ENCODE results near the gene LARGE2. TPM values are rescaled to one million over a fixed set of nuclear protein-coding genes. Genes with fewer than 3 reads are reported as not detected.

LARGE2 gene
- total and polyA plus RNA-seq, 2 of the 13 experiments (the other 11 are each of a cell fraction or from before 2014, with no cell fraction given), result 8.5 to 21.6 TPM

DNA sequence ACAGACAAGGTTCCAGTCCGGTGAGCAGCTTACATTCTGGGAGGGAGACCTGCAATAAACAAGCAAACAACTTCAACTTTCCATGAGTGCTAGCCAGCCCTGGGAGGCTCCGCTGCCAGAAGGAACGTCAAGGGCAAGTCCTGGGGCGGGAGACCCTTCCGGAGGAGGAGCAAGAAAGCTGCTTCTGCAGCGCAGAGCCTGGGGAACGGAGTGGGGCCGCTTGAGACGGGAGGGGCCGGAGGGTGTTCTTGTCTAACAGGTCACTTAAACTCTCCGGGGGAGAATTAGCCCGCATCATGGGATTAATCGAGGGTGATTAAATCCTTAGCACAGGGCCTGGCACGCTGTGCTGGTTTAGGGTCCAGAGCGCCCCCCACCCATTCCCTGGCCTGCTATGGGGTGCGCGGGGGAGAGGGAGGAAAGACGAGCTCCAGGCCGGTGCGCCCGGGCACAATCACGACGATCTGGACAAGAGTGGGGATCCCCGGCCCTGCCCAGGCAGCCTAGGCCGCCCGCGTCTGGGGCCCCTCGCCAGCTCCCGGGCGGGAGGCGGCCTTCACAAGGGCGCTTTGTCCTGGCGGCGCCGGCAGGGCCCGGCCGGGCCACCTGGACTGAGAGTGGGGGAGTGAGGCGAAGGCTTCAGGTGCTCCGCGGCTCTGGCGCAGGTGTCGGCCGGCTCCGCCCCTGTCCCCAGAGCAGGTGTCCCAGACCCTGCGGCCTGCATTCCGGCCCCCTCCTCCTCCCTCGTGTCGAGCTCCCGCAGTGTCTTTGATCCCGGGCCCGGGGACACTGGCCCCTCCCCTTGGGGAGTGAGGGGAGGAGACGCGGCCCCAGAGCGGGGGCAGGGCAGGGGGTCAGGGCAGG lies 663 bp upstream of the LARGE2 start (continued):
- TF ChIP-seq ZNF101 (CRISPR knock-in tag; IDR thresholded peaks at IDR 0.05; ENCODE audit: borderline replicate concordance, low read depth) (no peak), IRF2 (CRISPR knock-in tag; IDR thresholded peaks at IDR 0.05) (no peak), NR2C2 (CRISPR knock-in tag; IDR thresholded peaks at IDR 0.05; ENCODE audit: borderline replicate concordance) (0 out of 2 replicates have a peak, but pooled peaks have one; percentile 27), ZNF333 (CRISPR knock-in tag; IDR thresholded peaks at IDR 0.05; ENCODE audit: borderline replicate concordance) (no peak), GTF3A (CRISPR knock-in tag; conservative IDR thresholded peaks at IDR 0.05) (0 out of 2 replicates have a peak, but pooled peaks have one; percentile 22), ZNF563 (CRISPR knock-in tag; IDR thresholded peaks at IDR 0.05) (no peak), ZFP36L1 (CRISPR knock-in tag; IDR thresholded peaks at IDR 0.05) (no peak), DPF2 (CRISPR knock-in tag; IDR thresholded peaks at IDR 0.05; ENCODE audit: borderline replicate concordance, low read depth) (no peak), ZMYM4 (CRISPR knock-in tag; IDR thresholded peaks at IDR 0.05) (no peak; the same call in 1 of the 2 replicates), KLF9 (CRISPR knock-in tag; IDR thresholded peaks at IDR 0.05; ENCODE audit: low read depth) (no peak), JARID2 (CRISPR knock-in tag; IDR thresholded peaks at IDR 0.05; ENCODE audit: insufficient replicate concordance) (no peak), NFRKB (IDR thresholded peaks at IDR 0.05) (no peak), HHEX (CRISPR knock-in tag; IDR thresholded peaks at IDR 0.05) (no peak), SP5 (CRISPR knock-in tag; IDR thresholded peaks at IDR 0.05; ENCODE audit: borderline replicate concordance, low read depth) (peak; percentile 69; the same call in 1 of the 2 replicates), WIZ (CRISPR knock-in tag; IDR thresholded peaks at IDR 0.05) (0 out of 2 replicates have a peak, but pooled peaks have one; percentile 23), XRCC5 (optimal IDR thresholded peaks at IDR 0.05; ENCODE audit: low read length) (peak; percentile 40), FOXK1 (CRISPR knock-in tag; IDR thresholded peaks at IDR 0.05; ENCODE audit: borderline replicate concordance, low read depth) (0 out of 2 replicates have a peak, but pooled peaks have one; percentile 28), HOXA7 (CRISPR knock-in tag; IDR thresholded peaks at IDR 0.05) (no peak), MBNL3 (CRISPR knock-in tag; conservative IDR thresholded peaks at IDR 0.05) (no peak), ZNF543 (CRISPR knock-in tag; IDR thresholded peaks at IDR 0.05) (no peak; the same call in 1 of the 2 replicates)
- TF ChIP-seq, protein P1, sequence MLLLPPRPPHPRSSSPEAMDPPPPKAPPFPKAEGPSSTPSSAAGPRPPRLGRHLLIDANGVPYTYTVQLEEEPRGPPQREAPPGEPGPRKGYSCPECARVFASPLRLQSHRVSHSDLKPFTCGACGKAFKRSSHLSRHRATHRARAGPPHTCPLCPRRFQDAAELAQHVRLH (CRISPR knock-in tag; IDR thresholded peaks at IDR 0.05; ENCODE audit: borderline replicate concordance, low read depth), result no peak
- TF ChIP-seq, protein P2, sequence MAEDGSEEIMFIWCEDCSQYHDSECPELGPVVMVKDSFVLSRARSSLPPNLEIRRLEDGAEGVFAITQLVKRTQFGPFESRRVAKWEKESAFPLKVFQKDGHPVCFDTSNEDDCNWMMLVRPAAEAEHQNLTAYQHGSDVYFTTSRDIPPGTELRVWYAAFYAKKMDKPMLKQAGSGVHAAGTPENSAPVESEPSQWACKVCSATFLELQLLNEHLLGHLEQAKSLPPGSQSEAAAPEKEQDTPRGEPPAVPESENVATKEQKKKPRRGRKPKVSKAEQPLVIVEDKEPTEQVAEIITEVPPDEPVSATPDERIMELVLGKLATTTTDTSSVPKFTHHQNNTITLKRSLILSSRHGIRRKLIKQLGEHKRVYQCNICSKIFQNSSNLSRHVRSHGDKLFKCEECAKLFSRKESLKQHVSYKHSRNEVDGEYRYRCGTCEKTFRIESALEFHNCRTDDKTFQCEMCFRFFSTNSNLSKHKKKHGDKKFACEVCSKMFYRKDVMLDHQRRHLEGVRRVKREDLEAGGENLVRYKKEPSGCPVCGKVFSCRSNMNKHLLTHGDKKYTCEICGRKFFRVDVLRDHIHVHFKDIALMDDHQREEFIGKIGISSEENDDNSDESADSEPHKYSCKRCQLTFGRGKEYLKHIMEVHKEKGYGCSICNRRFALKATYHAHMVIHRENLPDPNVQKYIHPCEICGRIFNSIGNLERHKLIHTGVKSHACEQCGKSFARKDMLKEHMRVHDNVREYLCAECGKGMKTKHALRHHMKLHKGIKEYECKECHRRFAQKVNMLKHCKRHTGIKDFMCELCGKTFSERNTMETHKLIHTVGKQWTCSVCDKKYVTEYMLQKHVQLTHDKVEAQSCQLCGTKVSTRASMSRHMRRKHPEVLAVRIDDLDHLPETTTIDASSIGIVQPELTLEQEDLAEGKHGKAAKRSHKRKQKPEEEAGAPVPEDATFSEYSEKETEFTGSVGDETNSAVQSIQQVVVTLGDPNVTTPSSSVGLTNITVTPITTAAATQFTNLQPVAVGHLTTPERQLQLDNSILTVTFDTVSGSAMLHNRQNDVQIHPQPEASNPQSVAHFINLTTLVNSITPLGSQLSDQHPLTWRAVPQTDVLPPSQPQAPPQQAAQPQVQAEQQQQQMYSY (CRISPR knock-in tag; IDR thresholded peaks at IDR 0.05), result no peak
- TF ChIP-seq, protein P3, sequence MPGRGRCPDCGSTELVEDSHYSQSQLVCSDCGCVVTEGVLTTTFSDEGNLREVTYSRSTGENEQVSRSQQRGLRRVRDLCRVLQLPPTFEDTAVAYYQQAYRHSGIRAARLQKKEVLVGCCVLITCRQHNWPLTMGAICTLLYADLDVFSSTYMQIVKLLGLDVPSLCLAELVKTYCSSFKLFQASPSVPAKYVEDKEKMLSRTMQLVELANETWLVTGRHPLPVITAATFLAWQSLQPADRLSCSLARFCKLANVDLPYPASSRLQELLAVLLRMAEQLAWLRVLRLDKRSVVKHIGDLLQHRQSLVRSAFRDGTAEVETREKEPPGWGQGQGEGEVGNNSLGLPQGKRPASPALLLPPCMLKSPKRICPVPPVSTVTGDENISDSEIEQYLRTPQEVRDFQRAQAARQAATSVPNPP (CRISPR knock-in tag; IDR thresholded peaks at IDR 0.05), result no peak

All from HepG2 (cell line).